HG02798 (cell line): ENCODE measurements around the gene FAM180B.
"Not testable (repeated sequence)": the region's sequence is repeated elsewhere in the genome, so short reads cannot be mapped to it uniquely, and the experiment has no call there.

ENCODE experiments used
- ATAC-seq: cut with Tn5 transposase; IDR thresholded peaks from one replicate; pipeline ENCODE4 v1.9.1; 2021; ENCODE audit warnings: mild to moderate bottlenecking; ENCODE audit not compliant: unreplicated experiment, poor library complexity

The FAM180B gene

GRCh38 chr11:47593492-47593933 is 7.0 kb downstream of the FAM180B start:
- ATAC-seq = no peak

GRCh38 chr11:47593934-47594855 is 7.7 kb downstream of the FAM180B start, which contains the start of gene C1QTNF4:
C1QTNF4 (minus strand) TSS chr11:47594411; CDS start chr11:47590810, 3,601 bp downstream.
- ATAC-seq = no peak

GRCh38 chr11:47595029-47595428 is 8.6 kb downstream of the FAM180B start:
- no peak for ATAC-seq

- no peak for ATAC-seq
These were observed 9.5 kb downstream of the FAM180B start for GRCh38 chr11:47595967-47596366.

- no peak for ATAC-seq
These were observed 13.4 kb downstream of the FAM180B start for GRCh38 chr11:47599902-47600301.

- ATAC-seq = no peak
These were observed 16.8 kb downstream of the FAM180B start for GRCh38 chr11:47603295-47603694.

- ATAC-seq = no peak
These were observed 19.4 kb downstream of the FAM180B start for GRCh38 chr11:47605921-47606320.

- no peak for ATAC-seq
These were observed 20.3 kb downstream of the FAM180B start for GRCh38 chr11:47606731-47607130.

- no peak for ATAC-seq
These were observed 20.9 kb downstream of the FAM180B start for GRCh38 chr11:47607380-47607779.

- ATAC-seq = no peak
These were observed 23.2 kb downstream of the FAM180B start for GRCh38 chr11:47609675-47610074.

GRCh38 chr11:47611348-47611794 is 24.9 kb downstream of the FAM180B start:
- peak; percentile 77 for ATAC-seq

GRCh38 chr11:47615249-47615648 is 28.8 kb downstream of the FAM180B start:
- ATAC-seq = no peak

- no peak for ATAC-seq
These were observed 30.4 kb downstream of the FAM180B start for GRCh38 chr11:47616726-47617416.

GRCh38 chr11:47617417-47617809 is 30.9 kb downstream of the FAM180B start:
- ATAC-seq = no peak

- no peak for ATAC-seq
These were observed 34.4 kb downstream of the FAM180B start for GRCh38 chr11:47620836-47621378.

- ATAC-seq = no peak
These were observed 39.8 kb downstream of the FAM180B start for GRCh38 chr11:47626234-47626633.

- ATAC-seq = no peak
These were observed 41.5 kb downstream of the FAM180B start for GRCh38 chr11:47628026-47628425.

- ATAC-seq = no peak
These were observed 45.0 kb downstream of the FAM180B start for GRCh38 chr11:47631473-47631872.

- not testable (repeated sequence) for ATAC-seq
These were observed 49.9 kb downstream of the FAM180B start for GRCh38 chr11:47636331-47636730.
